HepG2 (cell line): ENCODE measurements around the gene GRB2. TPM values are rescaled to one million over a fixed set of nuclear protein-coding genes. Genes with fewer than 3 reads are reported as not detected.
A peak's percentile ranks its signal among the peaks of the same experiment; 100 is the strongest.

Experiments used
- CEBPB ChIP-seq: IDR thresholded peaks from 2 replicates; pipeline ENCODE4 v1.6.1; 2011; ENCODE audit warnings: low read depth, low read length, improper control_type of control experiment, borderline replicate concordance
- CENPBD1 ChIP-seq: sonication (generic); formaldehyde crosslinking; IDR thresholded peaks from 2 replicates; pipeline ENCODE4 v1.8.0; 2022; ENCODE audit warnings: missing genetic modification reagents, low read depth, mild to moderate bottlenecking, borderline replicate concordance
- GZF1 ChIP-seq: sonication (generic); formaldehyde crosslinking; IDR thresholded peaks from 2 replicates; pipeline ENCODE4 v1.5.1; 2020; ENCODE audit warnings: mild to moderate bottlenecking, missing genetic modification reagents
- HIVEP1 ChIP-seq: sonication (generic); formaldehyde crosslinking; IDR thresholded peaks from 2 replicates; pipeline ENCODE4 v1.4.0; 2020; ENCODE audit warnings: mild to moderate bottlenecking, missing genetic modification reagents
- MTF2 ChIP-seq: sonication (generic); formaldehyde crosslinking; IDR thresholded peaks from 2 replicates; pipeline ENCODE4 v1.5.0; 2020; ENCODE audit warnings: missing genetic modification reagents, borderline replicate concordance
- POLR2AphosphoS2 ChIP-seq: IDR thresholded peaks from 2 replicates; pipeline ENCODE4 v1.6.1; 2011; ENCODE audit warnings: low read depth, low read length, improper control_type of control experiment
- PRMT3 ChIP-seq: sonication (generic); formaldehyde crosslinking; IDR thresholded peaks from 2 replicates; pipeline ENCODE4 v1.8.1; 2022; ENCODE audit warnings: low read depth, mild to moderate bottlenecking, moderate library complexity, missing genetic modification reagents, borderline replicate concordance
- SIN3A ChIP-seq: IDR thresholded peaks from 2 replicates; pipeline ENCODE4 v1.6.1; 2011; ENCODE audit warnings: low read depth, mild to moderate bottlenecking, control low read depth, low read length, borderline replicate concordance
- SIX4 ChIP-seq: sonication (generic); formaldehyde crosslinking; IDR thresholded peaks from 2 replicates; pipeline ENCODE4 v1.4.0; 2020; ENCODE audit warnings: missing genetic modification reagents
- SNAPC4 ChIP-seq: sonication (generic); formaldehyde crosslinking; IDR thresholded peaks from 2 replicates; pipeline ENCODE4 v1.4.0; 2020; ENCODE audit warnings: mild to moderate bottlenecking, missing genetic modification reagents
- ZNF253 ChIP-seq: sonication (generic); formaldehyde crosslinking; IDR thresholded peaks from 2 replicates; pipeline ENCODE4 v1.8.0; 2022; ENCODE audit warnings: mild to moderate bottlenecking, missing genetic modification reagents, borderline replicate concordance
- ZNF317 ChIP-seq: sonication (generic); formaldehyde crosslinking; IDR thresholded peaks from 2 replicates; pipeline ENCODE4 v1.5.0; 2020; ENCODE audit warnings: mild to moderate bottlenecking, missing genetic modification reagents
- ZNF501 ChIP-seq: sonication (generic); formaldehyde crosslinking; IDR thresholded peaks from 2 replicates; pipeline ENCODE4 v1.5.1; 2020; ENCODE audit warnings: mild to moderate bottlenecking, moderate library complexity, missing genetic modification reagents
- ZNF577 ChIP-seq: sonication (generic); formaldehyde crosslinking; IDR thresholded peaks from 2 replicates; pipeline ENCODE4 v1.4.0; 2020; ENCODE audit warnings: mild to moderate bottlenecking, low read depth, missing genetic modification reagents, borderline replicate concordance
- ZNF792 ChIP-seq: IDR thresholded peaks from 2 replicates; pipeline ENCODE4 v1.6.1; 2016
- ZNF883 ChIP-seq: sonication (generic); formaldehyde crosslinking; IDR thresholded peaks from 2 replicates; pipeline ENCODE4 v1.5.1; 2020; ENCODE audit warnings: mild to moderate bottlenecking, missing genetic modification reagents; ENCODE audit errors: not compliant biosample characterization
- polyA plus RNA-seq, 8 experiments: library from polyadenylated mRNA; depleted of rRNA in 3 of 8; stranded (reverse) in 7 of 8; unstranded in 1 of 8; fragments of >200 nt; fragmentation: Illumina TruSeq in 4 of 8; extraction: Trizol in 4 of 8; gene quantifications; 2 replicates each; pipeline versions ENCODE4 v1.2.1 to v1.2.3, GENCODE V29; 2011 to 2016; ENCODE audit warnings: low read depth in 4 of 8, missing spikeins in 1 of 8, mixed read lengths in 1 of 8; ENCODE audit not compliant: insufficient read depth in 1 of 8
- total RNA-seq, 5 experiments: library from RNA; depleted of rRNA; stranded (reverse); fragments of >200 nt; fragmentation: Illumina TruSeq; extraction: Trizol; gene quantifications; 2 replicates each; pipeline ENCODE4 v1.2.3, GENCODE V29; 2016; ENCODE audit warnings: low read depth in 1 of 5
- TF ChIP-seq, protein P1 (sequence below): sonication (generic); formaldehyde crosslinking; IDR thresholded peaks from 2 replicates; pipeline ENCODE4 v1.4.0; 2020; ENCODE audit warnings: missing genetic modification reagents, borderline replicate concordance
- TF ChIP-seq, protein P2 (sequence below): sonication (generic); formaldehyde crosslinking; IDR thresholded peaks from 2 replicates; pipeline ENCODE4 v1.4.0; 2020; ENCODE audit warnings: missing genetic modification reagents
- TF ChIP-seq, protein P3 (sequence below): sonication (generic); formaldehyde crosslinking; IDR thresholded peaks from 2 replicates; pipeline ENCODE4 v1.9.0; 2021; ENCODE audit warnings: missing genetic modification reagents, borderline replicate concordance

Gene GRB2
- total and polyA plus RNA-seq, 2 of the 13 experiments (the other 11 are each of a cell fraction or from before 2014, with no cell fraction given): 84.6 to 92.3 TPM

DNA sequence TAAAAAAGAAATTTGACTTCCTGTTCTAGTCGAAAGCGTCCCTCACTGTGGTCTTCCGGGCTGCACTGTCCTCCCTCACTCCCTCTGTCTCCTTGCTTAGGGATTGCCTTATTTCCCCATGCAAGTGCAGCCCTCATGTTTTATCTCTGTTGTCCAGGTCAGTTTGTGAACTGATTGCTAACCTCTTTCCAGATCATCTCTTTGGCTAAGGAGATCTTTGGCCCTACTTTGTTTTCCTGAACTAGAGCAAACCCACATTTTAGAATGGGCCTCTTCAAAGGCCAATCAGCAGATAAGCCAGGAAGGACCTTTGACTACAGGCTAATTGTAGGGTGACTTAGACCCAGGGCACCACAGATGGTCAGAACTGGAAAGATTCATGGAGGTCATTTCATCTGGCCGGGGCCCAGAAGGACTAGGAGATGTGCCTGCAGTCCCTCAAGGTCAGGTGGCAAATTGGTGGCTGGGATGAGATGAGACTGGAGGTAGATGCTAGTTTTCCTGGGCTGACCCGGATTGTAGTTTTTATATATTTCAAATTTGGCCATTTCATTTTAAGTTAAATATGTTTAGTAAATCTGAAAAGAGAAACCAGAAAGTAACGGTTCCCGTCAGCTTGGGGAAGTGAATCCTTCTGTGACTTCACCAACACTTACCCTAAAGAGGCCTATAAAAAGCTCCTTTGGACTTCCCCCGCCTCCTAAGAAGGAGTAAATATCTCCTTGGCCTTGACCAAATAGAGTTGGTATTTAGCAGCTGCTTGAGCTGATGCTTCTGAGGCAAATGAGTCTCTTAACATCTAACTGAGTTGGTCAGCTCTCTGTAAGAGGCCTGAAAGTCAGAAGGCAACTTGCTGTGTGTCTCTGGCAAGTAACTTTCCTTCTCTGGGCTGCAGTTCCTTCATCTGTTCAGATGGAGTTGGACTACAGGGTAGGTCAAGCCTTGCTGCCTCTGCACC lies 110.0 kb downstream of the GRB2 start (continued):
- no peak for TF ChIP-seq SNAPC4 (CRISPR knock-in tag)
- TF ChIP-seq GZF1 (CRISPR knock-in tag): no peak
- no peak for TF ChIP-seq ZNF883 (CRISPR knock-in tag)
- TF ChIP-seq, protein P1, sequence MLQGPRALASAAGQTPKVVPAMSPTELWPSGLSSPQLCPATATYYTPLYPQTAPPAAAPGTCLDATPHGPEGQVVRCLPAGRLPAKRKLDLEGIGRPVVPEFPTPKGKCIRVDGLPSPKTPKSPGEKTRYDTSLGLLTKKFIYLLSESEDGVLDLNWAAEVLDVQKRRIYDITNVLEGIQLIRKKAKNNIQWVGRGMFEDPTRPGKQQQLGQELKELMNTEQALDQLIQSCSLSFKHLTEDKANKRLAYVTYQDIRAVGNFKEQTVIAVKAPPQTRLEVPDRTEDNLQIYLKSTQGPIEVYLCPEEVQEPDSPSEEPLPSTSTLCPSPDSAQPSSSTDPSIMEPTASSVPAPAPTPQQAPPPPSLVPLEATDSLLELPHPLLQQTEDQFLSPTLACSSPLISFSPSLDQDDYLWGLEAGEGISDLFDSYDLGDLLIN: no peak
- TF ChIP-seq SIX4: 0 out of 2 replicates have a peak, but pooled peaks have one; percentile 42
- TF ChIP-seq ZNF501 (CRISPR knock-in tag): 0 out of 2 replicates have a peak, but pooled peaks have one; percentile 61
- TF ChIP-seq, protein P2, sequence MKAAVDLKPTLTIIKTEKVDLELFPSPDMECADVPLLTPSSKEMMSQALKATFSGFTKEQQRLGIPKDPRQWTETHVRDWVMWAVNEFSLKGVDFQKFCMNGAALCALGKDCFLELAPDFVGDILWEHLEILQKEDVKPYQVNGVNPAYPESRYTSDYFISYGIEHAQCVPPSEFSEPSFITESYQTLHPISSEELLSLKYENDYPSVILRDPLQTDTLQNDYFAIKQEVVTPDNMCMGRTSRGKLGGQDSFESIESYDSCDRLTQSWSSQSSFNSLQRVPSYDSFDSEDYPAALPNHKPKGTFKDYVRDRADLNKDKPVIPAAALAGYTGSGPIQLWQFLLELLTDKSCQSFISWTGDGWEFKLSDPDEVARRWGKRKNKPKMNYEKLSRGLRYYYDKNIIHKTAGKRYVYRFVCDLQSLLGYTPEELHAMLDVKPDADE (CRISPR knock-in tag): no peak
- TF ChIP-seq CENPBD1 (CRISPR knock-in tag): no peak
- TF ChIP-seq ZNF577 (CRISPR knock-in tag): no peak
- TF ChIP-seq MTF2 (CRISPR knock-in tag): no peak
- TF ChIP-seq ZNF792: peak; percentile 89; the same call in 1 of the 2 replicates
- TF ChIP-seq ZNF253: no peak
- no peak for TF ChIP-seq SIN3A
- no peak for TF ChIP-seq POLR2AphosphoS2
- TF ChIP-seq, protein P3, sequence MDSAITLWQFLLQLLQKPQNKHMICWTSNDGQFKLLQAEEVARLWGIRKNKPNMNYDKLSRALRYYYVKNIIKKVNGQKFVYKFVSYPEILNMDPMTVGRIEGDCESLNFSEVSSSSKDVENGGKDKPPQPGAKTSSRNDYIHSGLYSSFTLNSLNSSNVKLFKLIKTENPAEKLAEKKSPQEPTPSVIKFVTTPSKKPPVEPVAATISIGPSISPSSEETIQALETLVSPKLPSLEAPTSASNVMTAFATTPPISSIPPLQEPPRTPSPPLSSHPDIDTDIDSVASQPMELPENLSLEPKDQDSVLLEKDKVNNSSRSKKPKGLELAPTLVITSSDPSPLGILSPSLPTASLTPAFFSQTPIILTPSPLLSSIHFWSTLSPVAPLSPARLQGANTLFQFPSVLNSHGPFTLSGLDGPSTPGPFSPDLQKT (CRISPR knock-in tag): no peak
- peak; percentile 40; the same call in 1 of the 2 replicates for TF ChIP-seq CEBPB
- no peak for TF ChIP-seq PRMT3
- no peak for TF ChIP-seq ZNF317 (CRISPR knock-in tag)
- TF ChIP-seq HIVEP1 (CRISPR knock-in tag): no peak
